ENCODE results near the gene PCK1.

Gene PCK1

GRCh38 chr20:57540890-57541580, 19.9 kb upstream of the PCK1 start:
- TF ChIP-seq TAF1 (IDR thresholded peaks at IDR 0.05; ENCODE audit: borderline replicate concordance, insufficient read depth, low read length), result no peak
- no peak for TF ChIP-seq REST (IDR thresholded peaks at IDR 0.05; ENCODE audit: insufficient read depth in 1 of 2, low read depth in 2 of 2, low read length in 2 of 2)
- TF ChIP-seq FOXP2 (optimal IDR thresholded peaks at IDR 0.05; ENCODE audit: borderline replicate concordance, extremely low read depth, extremely low read length, insufficient read depth), result no peak
- TF ChIP-seq SIN3A (IDR thresholded peaks at IDR 0.05; ENCODE audit: borderline replicate concordance, insufficient read depth, low read length), result no peak
- no peak for TF ChIP-seq POLR2AphosphoS5 (IDR thresholded peaks at IDR 0.05; ENCODE audit: low read depth, low read length)

GRCh38 chr20:57543754-57544153, 17.2 kb upstream of the PCK1 start:
- TF ChIP-seq REST (IDR thresholded peaks at IDR 0.05; ENCODE audit: insufficient read depth in 1 of 2, low read depth in 2 of 2, low read length in 2 of 2) (no peak), POLR2AphosphoS5 (IDR thresholded peaks at IDR 0.05; ENCODE audit: low read depth, low read length) (no peak), SIN3A (IDR thresholded peaks at IDR 0.05; ENCODE audit: borderline replicate concordance, insufficient read depth, low read length) (no peak), TAF1 (IDR thresholded peaks at IDR 0.05; ENCODE audit: borderline replicate concordance, insufficient read depth, low read length) (no peak), FOXP2 (optimal IDR thresholded peaks at IDR 0.05; ENCODE audit: borderline replicate concordance, extremely low read depth, extremely low read length, insufficient read depth) (no peak)

GRCh38 chr20:57544838-57545564, 15.9 kb upstream of the PCK1 start:
- no peak for TF ChIP-seq FOXP2 (optimal IDR thresholded peaks at IDR 0.05; ENCODE audit: borderline replicate concordance, extremely low read depth, extremely low read length, insufficient read depth)
- no peak for TF ChIP-seq POLR2AphosphoS5 (IDR thresholded peaks at IDR 0.05; ENCODE audit: low read depth, low read length)
- no peak for TF ChIP-seq REST (IDR thresholded peaks at IDR 0.05; ENCODE audit: insufficient read depth in 1 of 2, low read depth in 2 of 2, low read length in 2 of 2)
- TF ChIP-seq SIN3A (IDR thresholded peaks at IDR 0.05; ENCODE audit: borderline replicate concordance, insufficient read depth, low read length), result no peak
- TF ChIP-seq TAF1 (IDR thresholded peaks at IDR 0.05; ENCODE audit: borderline replicate concordance, insufficient read depth, low read length), result no peak

GRCh38 chr20:57545927-57546662, 14.8 kb upstream of the PCK1 start:
- no peak for TF ChIP-seq TAF1 (IDR thresholded peaks at IDR 0.05; ENCODE audit: borderline replicate concordance, insufficient read depth, low read length)
- TF ChIP-seq FOXP2 (optimal IDR thresholded peaks at IDR 0.05; ENCODE audit: borderline replicate concordance, extremely low read depth, extremely low read length, insufficient read depth), result no peak

GRCh38 chr20:57546956-57547649, 13.8 kb upstream of the PCK1 start:
- TF ChIP-seq FOXP2 (optimal IDR thresholded peaks at IDR 0.05; ENCODE audit: borderline replicate concordance, extremely low read depth, extremely low read length, insufficient read depth), result no peak
- TF ChIP-seq REST (IDR thresholded peaks at IDR 0.05; ENCODE audit: insufficient read depth in 1 of 2, low read depth in 2 of 2, low read length in 2 of 2), result no peak
- no peak for TF ChIP-seq POLR2AphosphoS5 (IDR thresholded peaks at IDR 0.05; ENCODE audit: low read depth, low read length)
- no peak for TF ChIP-seq TAF1 (IDR thresholded peaks at IDR 0.05; ENCODE audit: borderline replicate concordance, insufficient read depth, low read length)
- TF ChIP-seq SIN3A (IDR thresholded peaks at IDR 0.05; ENCODE audit: borderline replicate concordance, insufficient read depth, low read length), result no peak
